Thoracic aorta endothelial cell (primary cell): ENCODE data around the gene SLC36A4. TPM values are rescaled to one million over a fixed set of nuclear protein-coding genes. Genes with fewer than 3 reads are reported as not detected.

Experiments used
- small RNA-seq: library from RNA; depleted of rRNA; stranded (forward); fragments of <200 nt; gene quantifications from one replicate; pipeline ENCODE3, GENCODE V24; 2012
- total RNA-seq: library from RNA; depleted of rRNA; stranded (reverse); fragments of >200 nt; gene quantifications from 2 replicates; pipeline ENCODE4 v1.2.3, GENCODE V29; 2012

SLC36A4 gene
- total RNA-seq = 14.4 and 23.5 TPM in 2 replicates

DNA sequence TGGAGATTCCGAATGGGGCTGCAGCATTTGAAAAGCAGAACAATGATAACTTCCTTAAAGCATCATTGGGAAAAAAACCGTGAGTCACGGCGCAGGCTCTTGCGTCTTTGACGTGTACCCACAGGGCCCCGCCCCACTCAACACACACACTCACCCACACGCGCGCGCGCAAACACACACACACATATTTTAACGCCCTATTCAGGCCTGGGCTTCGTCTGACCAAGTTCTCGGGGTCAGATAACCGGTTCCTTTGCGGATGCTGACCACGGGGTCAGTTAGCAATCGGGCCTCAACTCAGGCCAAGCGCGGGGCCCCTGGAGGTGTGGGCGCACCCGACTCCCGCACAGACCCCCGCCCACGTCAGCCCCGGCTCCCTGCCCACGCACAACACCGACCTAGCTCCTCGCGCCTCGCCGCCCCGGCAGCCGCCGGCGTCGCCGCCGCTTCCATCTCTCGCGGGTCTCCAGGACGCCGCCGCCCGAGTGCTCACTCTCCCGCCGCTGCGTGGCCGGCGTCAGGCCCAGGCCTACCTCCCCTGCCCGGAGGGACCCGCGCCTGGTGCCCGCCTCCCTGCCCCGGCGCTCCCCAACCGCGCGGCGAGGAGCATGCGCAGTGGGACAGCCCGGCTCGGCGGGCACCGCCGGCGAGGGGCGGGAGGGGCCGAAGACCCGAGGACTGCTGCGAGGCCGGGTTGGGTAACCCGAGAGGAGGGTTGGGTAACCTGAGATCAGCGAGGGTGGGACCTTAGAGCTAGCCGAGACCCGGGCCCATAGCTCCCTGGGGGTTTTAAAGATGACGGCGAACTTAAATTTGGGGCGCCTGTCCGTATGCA lies at the start of gene SLC36A4:
SLC36A4 (minus strand) TSS at position 612 of the 835 bp plus-strand sequence; CDS start at position 453, 159 bp downstream.

Small RNA genes within 50 kb of the gene (small RNA-seq; reads per million reads assigned to genes)
- gene AP003072.1 = not detected

Other genes with a start within 250 kb of the SLC36A4 start
- gene MTNR1B, start 228.3 kb downstream of the SLC36A4 start, total RNA-seq = not detected in 2 replicates
- not detected in 2 replicates for gene DEUP1, start 132.8 kb upstream of the SLC36A4 start, total RNA-seq